Nephron (organoid): Measurements from ENCODE around the gene ZNF777.
A peak's percentile ranks its signal among the peaks of the same experiment; 100 is the strongest.

Experiments used
- H3K27ac Mint-ChIP-seq, 3 experiments: 2 replicates each; pipeline ENCODE4 v1.8.0; 2020; ENCODE audit warnings: mixed read lengths in 3 of 3, mild to moderate bottlenecking in 2 of 3, moderate library complexity in 1 of 3
- H3K27me3 Mint-ChIP-seq: 2 replicates; pipeline ENCODE4 v1.8.0; 2021; ENCODE audit warnings: low read depth, mild to moderate bottlenecking, moderate library complexity, mixed read lengths
- H3K36me3 Mint-ChIP-seq: 2 replicates; pipeline ENCODE4 v1.8.0; 2020; ENCODE audit warnings: low read depth, mixed read lengths
- H3K4me1 Mint-ChIP-seq: 2 replicates; pipeline ENCODE4 v1.8.0; 2020; ENCODE audit warnings: mixed read lengths
- H3K4me3 Mint-ChIP-seq, 3 experiments: 2 replicates each; pipeline ENCODE4 v1.8.0; 2020; ENCODE audit warnings: mild to moderate bottlenecking in 3 of 3, mixed read lengths in 3 of 3, moderate library complexity in 2 of 3
- H3K9me3 Mint-ChIP-seq: 2 replicates; pipeline ENCODE4 v1.8.0; 2020; ENCODE audit warnings: mixed read lengths
- TF ChIP-seq, protein P1 (sequence below), 3 experiments: fragments of 200-600 bp; sonication (generic); IDR thresholded peaks; one replicate each; pipeline ENCODE4 v1.5.0; 2021; ENCODE audit warnings: antibody characterized with exemption in 3 of 3; ENCODE audit not compliant: unreplicated experiment in 3 of 3

Gene ZNF777

DNA sequence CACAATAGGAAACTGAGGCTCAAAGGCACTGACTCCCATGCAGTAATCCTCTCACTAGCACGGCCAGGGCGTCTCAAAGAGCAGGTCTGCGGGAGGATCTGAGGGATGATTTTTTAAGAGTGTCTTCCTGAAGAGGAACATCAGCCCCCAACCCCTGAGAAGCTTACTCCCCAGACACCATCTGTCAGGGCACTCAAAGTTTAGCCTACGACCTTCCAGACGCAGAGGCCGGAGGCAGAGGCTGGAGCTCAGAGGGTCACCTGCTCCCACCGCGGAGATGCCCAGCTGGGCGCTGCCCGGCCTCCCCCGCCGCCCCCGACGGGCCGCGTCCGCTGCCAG is 1.7 kb downstream of the ZNF777 start:
- peak overlapping the region; percentile 0 to 79 (median 11) for H3K27ac Mint-ChIP-seq
- H3K4me3 Mint-ChIP-seq = peak overlapping the region; percentile 73 to 90 (median 81)
- H3K27me3 Mint-ChIP-seq = no peaks in the 10 kb centered on the region
- no peaks in the 10 kb centered on the region for H3K9me3 Mint-ChIP-seq
- peaks cover 27% of the 10 kb centered on the region for H3K36me3 Mint-ChIP-seq
- TF ChIP-seq, protein P1, sequence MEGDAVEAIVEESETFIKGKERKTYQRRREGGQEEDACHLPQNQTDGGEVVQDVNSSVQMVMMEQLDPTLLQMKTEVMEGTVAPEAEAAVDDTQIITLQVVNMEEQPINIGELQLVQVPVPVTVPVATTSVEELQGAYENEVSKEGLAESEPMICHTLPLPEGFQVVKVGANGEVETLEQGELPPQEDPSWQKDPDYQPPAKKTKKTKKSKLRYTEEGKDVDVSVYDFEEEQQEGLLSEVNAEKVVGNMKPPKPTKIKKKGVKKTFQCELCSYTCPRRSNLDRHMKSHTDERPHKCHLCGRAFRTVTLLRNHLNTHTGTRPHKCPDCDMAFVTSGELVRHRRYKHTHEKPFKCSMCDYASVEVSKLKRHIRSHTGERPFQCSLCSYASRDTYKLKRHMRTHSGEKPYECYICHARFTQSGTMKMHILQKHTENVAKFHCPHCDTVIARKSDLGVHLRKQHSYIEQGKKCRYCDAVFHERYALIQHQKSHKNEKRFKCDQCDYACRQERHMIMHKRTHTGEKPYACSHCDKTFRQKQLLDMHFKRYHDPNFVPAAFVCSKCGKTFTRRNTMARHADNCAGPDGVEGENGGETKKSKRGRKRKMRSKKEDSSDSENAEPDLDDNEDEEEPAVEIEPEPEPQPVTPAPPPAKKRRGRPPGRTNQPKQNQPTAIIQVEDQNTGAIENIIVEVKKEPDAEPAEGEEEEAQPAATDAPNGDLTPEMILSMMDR (IDR thresholded peaks at IDR 0.05; ENCODE audit: unreplicated experiment in 3 of 3) = no peak
- H3K4me1 Mint-ChIP-seq = peaks cover 11% of the 10 kb centered on the region

DNA sequence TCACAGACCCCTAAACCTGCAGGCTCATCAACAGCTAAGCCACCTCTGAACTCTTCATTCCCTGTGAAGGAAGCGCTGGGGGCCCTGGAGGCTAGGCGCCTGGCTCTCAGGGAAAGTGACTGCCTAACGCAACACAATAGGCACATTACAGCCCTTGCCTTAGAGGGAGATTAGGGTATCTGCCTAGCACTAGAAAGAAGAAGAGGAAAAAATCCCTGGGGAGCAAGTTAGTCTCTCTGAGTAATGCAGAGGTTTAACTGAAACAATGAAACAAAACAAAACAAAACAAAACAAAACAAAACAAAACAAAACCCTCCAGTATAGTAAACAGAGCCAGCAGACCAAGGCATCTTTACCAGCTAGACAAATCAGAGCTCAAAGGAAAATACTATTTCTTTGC is 2.6 kb downstream of the ZNF777 start:
- Mint-ChIP-seq H3K27ac (peak overlapping the region; percentile 0 to 79 (median 11)), H3K9me3 (no peaks in the 10 kb centered on the region), H3K27me3 (no peaks in the 10 kb centered on the region), H3K36me3 (peaks cover 35% of the 10 kb centered on the region), H3K4me3 (peak overlapping the region; percentile 73 to 90 (median 81)), H3K4me1 (peaks cover 11% of the 10 kb centered on the region)
- TF ChIP-seq, protein P1 (IDR thresholded peaks at IDR 0.05; ENCODE audit: unreplicated experiment in 3 of 3) = no peak

- H3K4me1 Mint-ChIP-seq = peaks cover 11% of the 10 kb centered on the region
- H3K4me3 Mint-ChIP-seq = peak overlapping the region; percentile 73 to 90 (median 81)
- TF ChIP-seq, protein P1 (IDR thresholded peaks at IDR 0.05; ENCODE audit: unreplicated experiment in 3 of 3) = no peak
- H3K36me3 Mint-ChIP-seq = peaks cover 38% of the 10 kb centered on the region
- H3K9me3 Mint-ChIP-seq = no peaks in the 10 kb centered on the region
- H3K27ac Mint-ChIP-seq = no peak overlapping the region
- no peaks in the 10 kb centered on the region for H3K27me3 Mint-ChIP-seq
Observed at GRCh38 chr7:149457766-149458165, 3.1 kb downstream of the ZNF777 start.

GRCh38 chr7:149456506-149457421 is 4.1 kb downstream of the ZNF777 start:
- Mint-ChIP-seq H3K9me3 (no peaks in the 10 kb centered on the region), H3K4me1 (peaks cover 11% of the 10 kb centered on the region), H3K27ac (no peak overlapping the region), H3K27me3 (no peaks in the 10 kb centered on the region), H3K36me3 (peaks cover 40% of the 10 kb centered on the region), H3K4me3 (peak overlapping the region; percentile 11 to 73 (median 57))
- TF ChIP-seq, protein P1 (IDR thresholded peaks at IDR 0.05; ENCODE audit: unreplicated experiment in 3 of 3) = no peak

GRCh38 chr7:149455175-149455950 is 5.5 kb downstream of the ZNF777 start:
- TF ChIP-seq, protein P1 (IDR thresholded peaks at IDR 0.05; ENCODE audit: unreplicated experiment in 3 of 3) = no peak
- H3K9me3 Mint-ChIP-seq = no peaks in the 10 kb centered on the region
- peaks cover 11% of the 10 kb centered on the region for H3K4me1 Mint-ChIP-seq
- no peak overlapping the region for H3K27ac Mint-ChIP-seq
- no peaks in the 10 kb centered on the region for H3K27me3 Mint-ChIP-seq
- peaks cover 49% of the 10 kb centered on the region for H3K36me3 Mint-ChIP-seq
- peak overlapping the region in 2 of 3 experiments; percentile 38 to 52 for H3K4me3 Mint-ChIP-seq
